H9 (cell line): Measurements from ENCODE around the gene CERS6. TPM values are rescaled to one million over a fixed set of nuclear protein-coding genes. Genes with fewer than 3 reads are reported as not detected.

Experiments used
- DNase-seq: peaks from one replicate; pipeline ENCODE4 v3.0.0-alpha.2; 2017
- H2AFZ ChIP-seq: one replicate; pipeline ENCODE4 v1.6.1; 2013; ENCODE audit warnings: mild to moderate bottlenecking, low read length, control low read depth, moderate library complexity
- H2AK5ac ChIP-seq: 2 replicates; pipeline ENCODE4 v1.6.1; 2013; ENCODE audit warnings: low read length, control low read depth, mixed read lengths; ENCODE audit not compliant: insufficient read length
- H2BK120ac ChIP-seq: one replicate; pipeline ENCODE4 v1.6.1; 2013; ENCODE audit warnings: low read depth, mild to moderate bottlenecking, low read length, control low read depth, inconsistent platforms; ENCODE audit not compliant: poor library complexity, severe bottlenecking
- H2BK12ac ChIP-seq: 2 replicates; pipeline ENCODE4 v1.6.1; 2013; ENCODE audit warnings: low read length, control low read depth, mixed read lengths, low read depth; ENCODE audit not compliant: insufficient read length
- H2BK15ac ChIP-seq: 2 replicates; pipeline ENCODE4 v1.6.1; 2013; ENCODE audit warnings: low read depth, low read length, control low read depth
- H2BK20ac ChIP-seq: one replicate; pipeline ENCODE4 v1.6.1; 2013; ENCODE audit warnings: low read depth, mild to moderate bottlenecking, low read length, control low read depth, inconsistent platforms; ENCODE audit not compliant: poor library complexity, severe bottlenecking
- H2BK5ac ChIP-seq: 2 replicates; pipeline ENCODE4 v1.6.1; 2013; ENCODE audit warnings: low read length, control low read depth, mixed read lengths; ENCODE audit not compliant: insufficient read length
- H3K14ac ChIP-seq: 2 replicates; pipeline ENCODE4 v1.6.1; 2013; ENCODE audit warnings: low read length, control low read depth; ENCODE audit not compliant: insufficient read depth
- H3K18ac ChIP-seq: 2 replicates; pipeline ENCODE4 v1.6.1; 2013; ENCODE audit warnings: low read depth, mild to moderate bottlenecking, mixed read lengths, low read length, control low read depth; ENCODE audit not compliant: insufficient read length
- H3K23ac ChIP-seq: 2 replicates; pipeline ENCODE4 v1.6.1; 2013; ENCODE audit warnings: low read length, control low read depth, mixed read lengths, low read depth; ENCODE audit not compliant: insufficient read length
- H3K23me2 ChIP-seq: 2 replicates; pipeline ENCODE4 v1.6.1; 2013; ENCODE audit warnings: low read depth, mild to moderate bottlenecking, mixed read lengths, low read length, control low read depth; ENCODE audit not compliant: insufficient read length, poor library complexity, severe bottlenecking
- H3K27ac ChIP-seq: 2 replicates; pipeline ENCODE4 v1.5.1; 2013; ENCODE audit warnings: low read length, control low read depth, mixed read lengths, low read depth; ENCODE audit not compliant: insufficient read length
- H3K27me3 ChIP-seq: 2 replicates; pipeline ENCODE4 v1.6.1; 2013; ENCODE audit warnings: low read length, control low read depth, inconsistent platforms; ENCODE audit not compliant: insufficient read depth
- H3K4ac ChIP-seq: 2 replicates; pipeline ENCODE4 v1.6.1; 2013; ENCODE audit warnings: low read depth, mild to moderate bottlenecking, control low read depth, inconsistent platforms, low read length, moderate library complexity
- H3K4me1 ChIP-seq: 2 replicates; pipeline ENCODE4 v1.6.1; 2013; ENCODE audit warnings: low read length, control low read depth, inconsistent platforms; ENCODE audit not compliant: insufficient read depth
- H3K4me2 ChIP-seq: 2 replicates; pipeline ENCODE4 v1.6.1; 2013; ENCODE audit warnings: low read length, control low read depth, mixed read lengths; ENCODE audit not compliant: insufficient read length, insufficient read depth
- H3K56ac ChIP-seq: 2 replicates; pipeline ENCODE4 v1.6.1; 2013; ENCODE audit warnings: low read depth, mild to moderate bottlenecking, mixed read lengths, low read length, control low read depth; ENCODE audit not compliant: insufficient read length
- H3K79me1 ChIP-seq: 2 replicates; pipeline ENCODE4 v1.6.1; 2013; ENCODE audit warnings: low read depth, mild to moderate bottlenecking, moderate library complexity, low read length, control low read depth, inconsistent platforms; ENCODE audit not compliant: insufficient read depth, poor library complexity, severe bottlenecking
- H3K79me2 ChIP-seq: 2 replicates; pipeline ENCODE4 v1.6.1; 2013; ENCODE audit warnings: low read length, control low read depth, inconsistent platforms; ENCODE audit not compliant: insufficient read depth
- H3K9ac ChIP-seq: 2 replicates; pipeline ENCODE4 v1.6.1; 2013; ENCODE audit warnings: low read length, control low read depth, mixed read lengths; ENCODE audit not compliant: insufficient read length; ENCODE audit errors: extremely low read depth
- H3K9me3 ChIP-seq: one replicate; pipeline ENCODE4 v1.6.1; 2013; ENCODE audit warnings: low read depth, low read length, inconsistent platforms; ENCODE audit not compliant: control insufficient read depth
- H3T11ph ChIP-seq: one replicate; pipeline ENCODE4 v1.6.1; 2013; ENCODE audit warnings: mild to moderate bottlenecking, low read length, control low read depth, inconsistent platforms
- H4K20me1 ChIP-seq: one replicate; pipeline ENCODE4 v1.6.1; 2013; ENCODE audit not compliant: control insufficient read depth, insufficient read length, insufficient read depth
- H4K5ac ChIP-seq: 2 replicates; pipeline ENCODE4 v1.6.1; 2013; ENCODE audit warnings: low read depth, mild to moderate bottlenecking, mixed read lengths, low read length, control low read depth; ENCODE audit not compliant: insufficient read length
- H4K8ac ChIP-seq: replicated peaks from 2 replicates; pipeline ENCODE4 v1.6.1; 2013; ENCODE audit warnings: low read length, control low read depth, mixed read lengths, low read depth; ENCODE audit not compliant: insufficient read length
- H4K91ac ChIP-seq: 2 replicates; pipeline ENCODE4 v1.6.1; 2013; ENCODE audit warnings: low read depth, mild to moderate bottlenecking, moderate library complexity, mixed read lengths, low read length, control low read depth; ENCODE audit not compliant: insufficient read length
- H3K27ac Mint-ChIP-seq, 3 experiments: 2 replicates in 2 of 3; 3 replicates in 1 of 3; pipeline ENCODE4 v1.8.0; 2020 to 2021; ENCODE audit warnings: mixed read lengths in 3 of 3, mild to moderate bottlenecking in 1 of 3, moderate library complexity in 1 of 3
- H3K27me3 Mint-ChIP-seq: 2 replicates; pipeline ENCODE4 v1.8.0; 2021; ENCODE audit warnings: low read depth, mild to moderate bottlenecking, moderate library complexity, mixed read lengths
- H3K36me3 Mint-ChIP-seq, 3 experiments: 2 replicates in 2 of 3; 3 replicates in 1 of 3; pipeline ENCODE4 v1.8.0; 2020 to 2021; ENCODE audit warnings: low read depth in 3 of 3, mixed read lengths in 3 of 3; ENCODE audit not compliant: insufficient read depth in 1 of 3
- H3K4me1 Mint-ChIP-seq, 2 experiments: 2 replicates each; pipeline ENCODE4 v1.8.0; 2020; ENCODE audit warnings: mixed read lengths in 2 of 2
- H3K4me3 Mint-ChIP-seq, 2 experiments: 2 replicates in 1 of 2; 3 replicates in 1 of 2; pipeline ENCODE4 v1.8.0; 2020 to 2021; ENCODE audit warnings: mild to moderate bottlenecking in 2 of 2, mixed read lengths in 2 of 2, moderate library complexity in 1 of 2
- H3K9me3 Mint-ChIP-seq, 2 experiments: 2 replicates in 1 of 2; 3 replicates in 1 of 2; pipeline ENCODE4 v1.8.0; 2020; ENCODE audit warnings: mild to moderate bottlenecking in 2 of 2, mixed read lengths in 2 of 2, moderate library complexity in 1 of 2
- CTCF ChIP-seq: fragments of 200-600 bp; sonication (generic); conservative IDR thresholded peaks from 3 replicates; pipeline ENCODE4 v1.8.0; 2021; ENCODE audit warnings: antibody characterized with exemption, mild to moderate bottlenecking
- WGBS: extraction: QIAGEN DNeasy Blood & Tissue Kit; methylation state at CpG from one replicate; pipeline ENCODE4 v1.1.7; 2013; ENCODE audit warnings: missing lambda C conversion rate, low lambda C conversion rate, mixed read lengths; ENCODE audit not compliant: insufficient read length; ENCODE audit errors: extremely low coverage; 5-methylcytosine and 5-hydroxymethylcytosine counted together
- total RNA-seq: library from RNA; stranded (reverse); gene quantifications from 2 replicates; pipeline ENCODE4 v1.2.1, GENCODE V29; 2021

CERS6 gene
- total RNA-seq, 1 experiment from 2014 or later: 17.7 TPM

GRCh38 chr2:168804214-168804613 is 348.1 kb downstream of the CERS6 start:
- Histone ChIP-seq H3K27me3 (no peaks in the 10 kb centered on the region), H4K5ac (no peak overlapping the region), H3K4me2 (no peak overlapping the region), H4K91ac (no peak overlapping the region), H3K18ac (no peak overlapping the region), H3K79me2 (no peaks in the 10 kb centered on the region), H3K23ac (no peak overlapping the region), H3K27ac (no peak overlapping the region), H3K56ac (no peak overlapping the region), H3K4me1 (peaks cover 14% of the 10 kb centered on the region; the same call in 1 of the 2 replicates), H4K8ac (no peak overlapping the region), H3K9ac (no peak overlapping the region), H2BK20ac (no peak overlapping the region), H2AFZ (no peak overlapping the region), H3K14ac (no peak overlapping the region), H2BK12ac (no peak overlapping the region), H2BK5ac (no peak overlapping the region), H2AK5ac (no peak overlapping the region), H3K4ac (no peak overlapping the region), H3T11ph (no peak overlapping the region), H3K23me2 (no peaks in the 10 kb centered on the region), H3K9me3 (no peaks in the 10 kb centered on the region), H3K79me1 (no peaks in the 10 kb centered on the region), H2BK120ac (no peak overlapping the region), H4K20me1 (no peaks in the 10 kb centered on the region), H2BK15ac (no peak overlapping the region)
- TF ChIP-seq CTCF: no peak
- Mint-ChIP-seq H3K9me3 (no peaks in the 10 kb centered on the region), H3K4me1 (peaks cover 25 to 34% of the 10 kb centered on the region in 2 experiments), H3K4me3 (no peak overlapping the region), H3K27ac (no peak overlapping the region), H3K36me3 (no peaks in the 10 kb centered on the region), H3K27me3 (peaks cover 11% of the 10 kb centered on the region)
- no peak for DNase-seq
- no CpG with 5 or more reads among the region's 3 CpGs for WGBS
